SIG-M5 treated with dmso at 0.1 percent for 504 hours (cell line): ENCODE measurements around the gene CPNE6.
A peak's percentile ranks its signal among the peaks of the same experiment; 100 is the strongest.

Experiments
- DNase-seq: peaks from one replicate; lab custom pipeline; 2025; ENCODE audit not compliant: unreplicated experiment; lab: John Stamatoyannopoulos, UW

The CPNE6 gene

GRCh38 chr14:24068711-24069410, 2.5 kb upstream of the CPNE6 start:
- no peak for DNase-seq

GRCh38 chr14:24069411-24069735, 2.0 kb upstream of the CPNE6 start:
- no peak for DNase-seq

DNA sequence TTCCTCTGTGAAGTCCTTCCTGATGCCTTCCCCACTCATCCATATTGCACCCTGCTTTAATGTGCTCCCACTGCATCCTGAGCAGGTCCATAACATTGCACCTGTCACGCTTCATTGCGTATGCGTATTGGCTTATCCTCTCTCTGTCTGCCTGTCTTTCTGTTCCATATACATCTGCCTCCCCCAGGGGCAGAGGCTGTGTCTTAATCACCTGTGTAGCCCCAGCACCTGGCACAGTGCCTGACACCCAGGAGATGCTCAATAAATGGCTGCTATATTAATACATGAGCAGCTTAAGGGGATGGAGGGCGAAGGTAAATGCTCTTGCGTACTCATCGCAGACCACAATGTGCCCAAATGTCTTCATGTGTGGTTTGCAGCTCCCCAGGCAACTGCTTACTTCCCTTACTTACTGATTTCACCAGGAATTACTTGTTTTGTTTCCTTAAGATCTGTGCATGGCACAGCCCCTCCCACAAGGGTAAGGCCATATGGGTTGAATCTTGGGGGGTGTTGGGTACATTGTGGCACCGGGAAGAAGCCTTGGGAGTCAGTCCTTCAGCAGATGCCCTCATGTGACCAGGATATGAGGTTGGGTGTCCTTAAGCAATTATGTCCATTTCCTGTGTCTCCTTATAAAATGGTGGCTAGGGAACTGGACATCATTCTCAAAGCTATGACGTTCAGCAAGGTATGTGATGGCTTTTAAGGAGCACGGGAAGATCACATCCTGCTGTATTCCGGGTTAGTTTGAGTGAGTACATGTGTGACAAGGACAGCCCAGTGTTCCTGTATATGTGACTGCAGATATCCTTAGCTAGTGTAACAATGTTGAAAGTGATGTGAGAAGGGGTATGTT, 848 bp upstream of the CPNE6 start:
- DNase-seq: peak; percentile 11

DNA sequence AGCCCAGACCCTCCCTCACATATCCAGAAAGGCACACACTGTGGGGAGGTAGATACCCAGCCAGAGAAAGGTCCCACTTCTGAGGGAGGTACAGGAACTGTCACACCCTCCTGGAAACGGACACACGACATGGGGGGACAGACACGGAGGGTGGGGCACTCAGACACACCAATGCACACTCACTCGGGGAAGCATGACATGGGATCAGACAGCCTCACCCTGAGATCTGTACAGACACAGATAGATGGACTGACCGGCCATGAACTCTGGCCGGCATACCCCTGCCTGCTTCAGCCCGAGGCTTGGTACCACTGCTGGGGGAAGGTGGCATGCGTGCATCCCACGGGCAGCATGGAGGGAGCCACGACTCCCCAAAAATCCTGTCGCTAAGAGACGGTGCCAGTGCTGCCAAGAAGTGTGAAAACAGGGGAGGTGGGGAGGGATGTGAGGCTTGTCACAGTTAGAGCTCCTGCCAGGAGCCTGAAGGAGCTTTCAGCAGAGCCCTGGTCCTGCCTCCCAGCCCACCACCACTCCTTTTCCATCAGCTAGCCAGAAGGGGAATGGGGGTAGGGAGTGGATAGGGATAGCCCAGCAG, 571 bp downstream of the CPNE6 start:
- no peak for DNase-seq

GRCh38 chr14:24072436-24072835, 1.1 kb downstream of the CPNE6 start:
- DNase-seq: no peak

DNA sequence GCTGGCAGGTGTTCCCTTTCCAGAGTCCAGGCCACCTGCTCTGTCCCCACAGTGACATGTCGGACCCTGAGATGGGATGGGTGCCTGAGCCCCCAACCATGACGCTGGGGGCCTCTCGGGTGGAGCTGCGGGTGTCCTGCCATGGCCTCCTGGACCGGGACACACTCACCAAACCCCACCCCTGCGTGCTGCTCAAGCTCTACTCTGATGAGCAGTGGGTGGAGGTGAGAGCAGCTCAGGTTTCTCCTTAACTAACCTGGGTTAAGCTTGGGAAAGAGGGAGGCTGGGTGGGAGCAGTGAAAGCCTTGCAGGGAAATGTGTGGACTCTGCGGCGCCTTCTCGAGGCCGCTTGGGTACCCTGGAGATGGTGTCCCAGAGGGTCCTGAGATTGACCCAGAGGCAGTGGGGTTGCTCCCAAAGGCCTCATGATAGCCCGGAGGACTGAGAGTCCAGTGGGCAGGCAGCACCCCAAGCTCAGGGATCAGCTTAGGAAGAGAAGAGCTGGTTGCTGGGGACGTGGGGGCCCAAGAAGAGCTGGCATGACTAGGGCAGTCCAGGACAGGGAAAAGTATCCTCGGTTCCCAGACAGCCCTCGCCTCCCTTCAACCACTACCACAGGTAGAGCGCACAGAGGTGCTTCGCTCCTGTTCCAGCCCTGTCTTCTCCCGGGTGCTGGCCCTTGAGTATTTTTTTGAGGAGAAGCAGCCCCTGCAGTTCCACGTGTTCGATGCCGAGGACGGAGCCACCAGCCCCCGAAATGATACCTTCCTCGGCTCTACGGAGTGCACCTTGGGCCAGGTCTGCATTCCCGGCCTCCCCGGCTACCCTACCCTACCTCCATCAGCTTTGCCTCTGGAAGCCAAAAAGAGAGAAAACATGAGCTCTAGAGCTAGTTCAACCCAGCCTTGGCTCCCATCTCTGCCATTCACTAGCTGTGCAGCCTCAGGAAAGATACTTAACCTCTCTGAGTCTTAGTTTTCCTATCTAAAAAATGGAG, 1.8 kb downstream of the CPNE6 start:
- no peak for DNase-seq

GRCh38 chr14:24074625-24075484, 3.5 kb downstream of the CPNE6 start:
- no peak for DNase-seq

DNA sequence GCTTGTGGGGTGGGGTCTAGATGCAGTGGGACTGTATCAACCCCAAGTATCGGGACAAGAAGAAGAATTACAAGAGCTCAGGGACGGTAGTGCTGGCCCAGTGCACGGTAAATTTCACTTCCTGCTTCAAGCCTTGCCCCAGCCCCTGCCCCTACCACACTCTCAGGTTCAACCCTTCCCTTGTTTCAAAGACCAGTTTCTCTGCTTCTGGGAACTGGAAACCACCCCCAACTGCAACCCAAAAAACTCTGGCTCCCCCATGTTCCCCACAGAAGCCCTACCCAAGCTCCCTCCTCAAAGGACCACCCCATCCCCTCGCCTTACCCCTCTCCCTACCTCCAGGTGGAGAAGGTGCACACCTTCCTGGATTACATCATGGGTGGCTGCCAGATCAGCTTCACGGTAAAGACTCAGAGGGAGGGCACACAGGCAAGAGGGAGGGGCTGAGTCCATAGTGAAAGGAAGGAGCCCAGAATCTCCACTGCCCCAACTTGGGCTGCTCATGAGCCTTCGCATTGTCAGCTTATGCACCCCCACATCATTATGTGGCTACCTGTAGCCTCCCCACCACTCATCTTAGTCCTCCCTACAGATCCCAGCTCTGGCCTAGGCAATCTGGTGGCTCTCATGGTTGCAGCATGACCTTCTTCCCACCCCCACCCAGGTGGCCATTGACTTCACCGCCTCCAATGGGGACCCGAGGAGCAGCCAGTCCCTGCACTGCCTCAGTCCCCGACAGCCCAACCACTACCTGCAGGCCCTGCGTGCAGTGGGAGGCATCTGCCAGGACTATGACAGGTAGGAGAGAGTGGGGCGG, 4.3 kb downstream of the CPNE6 start:
- DNase-seq: no peak

GRCh38 chr14:24076302-24076601, 4.9 kb downstream of the CPNE6 start:
- DNase-seq: no peak

DNA sequence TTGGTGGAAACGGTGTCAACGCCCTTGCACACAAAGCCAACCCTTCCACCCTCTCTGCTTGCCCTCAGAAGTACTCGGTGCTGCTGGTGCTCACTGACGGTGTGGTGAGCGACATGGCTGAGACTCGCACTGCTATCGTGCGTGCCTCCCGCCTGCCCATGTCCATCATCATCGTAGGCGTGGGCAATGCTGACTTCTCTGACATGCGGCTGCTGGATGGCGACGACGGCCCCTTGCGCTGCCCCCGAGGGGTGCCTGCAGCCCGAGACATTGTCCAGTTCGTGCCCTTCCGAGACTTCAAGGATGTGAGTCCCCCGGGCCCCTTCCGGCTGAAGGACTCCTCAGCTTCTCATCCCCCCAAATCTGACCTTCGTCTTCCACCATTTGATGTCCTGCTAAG, 5.7 kb downstream of the CPNE6 start:
- no peak for DNase-seq

DNA sequence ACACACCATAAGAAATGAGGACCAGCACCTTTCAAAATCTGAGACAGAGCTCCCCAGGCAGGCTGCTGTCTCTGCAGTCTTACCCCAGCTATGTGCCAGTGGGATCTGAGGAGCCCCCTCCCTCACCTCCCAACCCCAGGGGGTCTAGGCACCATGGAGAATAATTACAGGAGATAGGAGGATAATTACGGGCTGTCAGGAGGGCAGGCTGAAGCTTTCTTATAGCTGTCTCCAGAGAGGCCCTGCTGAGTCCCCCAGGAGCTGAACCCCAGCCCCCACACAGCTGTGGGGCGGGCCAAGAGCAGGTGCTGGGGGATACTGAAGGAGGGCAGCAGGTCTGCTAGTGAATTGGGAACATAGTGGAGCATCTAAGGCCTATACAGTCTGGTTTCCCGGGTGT, 6.8 kb downstream of the CPNE6 start:
- no peak for DNase-seq

- DNase-seq: no peak
Observed at GRCh38 chr14:24079491-24080141, 8.3 kb downstream of the CPNE6 start.

DNA sequence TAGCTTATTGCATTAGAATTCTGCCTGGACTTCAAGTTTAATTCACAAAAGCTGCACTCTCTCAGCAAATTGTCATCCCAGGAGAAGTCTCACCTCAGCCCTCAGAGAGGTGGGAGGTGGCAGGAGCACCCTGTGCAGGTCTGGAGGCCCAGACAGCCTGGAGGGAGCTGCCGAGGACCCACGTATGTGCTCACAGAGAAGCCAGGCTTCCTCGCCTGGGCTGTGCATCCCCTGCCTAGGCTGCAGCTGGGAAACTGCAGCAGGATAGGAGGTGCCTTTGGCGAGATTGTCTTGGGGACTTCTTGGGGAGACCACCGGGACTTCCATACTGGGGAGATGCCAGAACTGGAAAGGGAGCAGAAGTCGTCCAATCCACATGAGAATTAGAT, 8.8 kb downstream of the CPNE6 start:
- no peak for DNase-seq

DNA sequence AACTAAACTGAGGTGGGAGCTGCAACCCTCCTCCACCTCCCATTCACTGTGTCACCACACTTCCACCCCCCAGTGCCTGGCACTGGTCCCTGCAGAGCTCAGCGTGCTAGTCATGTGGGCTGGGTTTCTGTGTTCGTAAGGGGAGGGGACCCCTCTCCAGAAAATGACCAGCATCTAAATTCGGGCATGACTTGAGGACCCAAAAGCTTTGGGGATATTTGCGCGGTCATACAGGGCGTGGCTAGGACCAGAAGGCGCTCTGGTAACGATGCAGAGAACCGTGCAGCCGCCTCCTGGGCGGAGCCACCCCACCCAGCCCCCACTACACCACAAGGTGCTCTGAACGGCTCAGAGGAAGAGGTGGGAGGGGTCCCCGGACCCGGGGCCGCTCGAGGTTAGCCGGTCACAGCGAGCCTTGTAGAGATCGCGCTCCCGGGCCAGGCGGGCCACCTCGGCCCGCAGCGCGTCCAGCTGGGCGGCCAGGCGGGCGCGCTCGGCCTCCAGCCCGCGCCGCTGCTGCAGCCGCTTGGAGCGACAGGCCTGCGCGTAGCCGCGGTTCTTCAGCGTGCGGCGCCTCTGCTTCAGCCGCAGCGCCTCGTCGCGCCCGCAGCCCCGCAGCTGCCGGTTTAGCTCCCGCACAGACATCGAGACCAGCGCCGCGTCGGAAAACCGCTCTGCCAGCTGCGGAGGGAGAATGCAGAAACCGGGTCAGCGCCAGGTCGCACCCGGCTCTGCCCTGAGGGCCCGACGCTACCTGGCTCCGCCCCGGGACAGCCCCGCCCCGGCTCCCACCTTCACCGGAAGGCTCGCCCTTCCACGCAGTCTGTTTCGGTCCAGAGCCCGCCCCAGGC, 9.8 kb downstream of the CPNE6 start:
- peak; percentile 37 for DNase-seq

DNA sequence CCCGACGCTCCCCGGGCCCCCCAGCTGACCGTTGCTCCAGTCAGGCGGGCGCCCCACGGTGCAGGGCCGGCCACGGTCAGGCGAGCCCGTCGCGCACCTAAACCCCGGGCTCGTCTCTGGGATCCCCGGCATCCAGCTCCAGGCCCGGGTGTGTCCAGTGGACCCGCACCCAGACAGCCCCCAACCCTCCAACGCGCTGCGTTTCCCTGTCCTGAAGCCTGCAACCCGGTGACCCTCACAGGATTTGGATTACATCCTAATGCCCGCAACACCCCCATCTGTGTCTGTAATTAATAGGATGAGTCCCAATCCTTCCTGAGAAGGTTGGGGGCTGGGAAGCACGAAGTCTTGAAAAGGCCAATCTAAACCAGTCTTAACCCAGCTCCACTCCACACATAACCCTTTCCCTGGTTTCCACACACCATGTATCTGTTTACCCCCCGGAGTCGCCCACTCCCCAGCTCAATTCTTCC, 10.4 kb downstream of the CPNE6 start:
- DNase-seq: no peak

- no peak for DNase-seq
Observed at GRCh38 chr14:24082411-24083080, 11.2 kb downstream of the CPNE6 start.

GRCh38 chr14:24083462-24083861, 12.1 kb downstream of the CPNE6 start:
- DNase-seq: no peak
